Activated T-cell treated with anti-CD3 and anti-CD28 coated beads, Interleukin-2, amount 50 U/mL, for 1 hour (primary cell): ENCODE data around the gene RCOR1.
"Not testable (repeated sequence)": the region's sequence is repeated elsewhere in the genome, so short reads cannot be mapped to it uniquely, and the experiment has no call there.

ENCODE experiments used
- DNase-seq: peaks from one replicate; pipeline ENCODE4 v3.0.0-alpha.2; 2020

RCOR1 gene

GRCh38 chr14:102757646-102758045 is 165.2 kb downstream of the RCOR1 start:
- DNase-seq: no peak

GRCh38 chr14:102758087-102758486 is 165.6 kb downstream of the RCOR1 start:
- no peak for DNase-seq

GRCh38 chr14:102759456-102760187 is 167.2 kb downstream of the RCOR1 start:
- DNase-seq: no peak

GRCh38 chr14:102760496-102761193 is 168.2 kb downstream of the RCOR1 start:
- DNase-seq: no peak

- DNase-seq: no peak
Observed at GRCh38 chr14:102761206-102761605, 168.8 kb downstream of the RCOR1 start.

- DNase-seq: no peak
Observed at GRCh38 chr14:102764220-102764671, 171.8 kb downstream of the RCOR1 start.

GRCh38 chr14:102765770-102766169 is 173.3 kb downstream of the RCOR1 start:
- not testable (repeated sequence) for DNase-seq

GRCh38 chr14:102768223-102769048 is 176.0 kb downstream of the RCOR1 start:
- no peak for DNase-seq

- DNase-seq: no peak
Observed at GRCh38 chr14:102769049-102769327, 176.5 kb downstream of the RCOR1 start.

- DNase-seq: no peak
Observed at GRCh38 chr14:102770147-102771123, 178.0 kb downstream of the RCOR1 start.

- DNase-seq: no peak
Observed at GRCh38 chr14:102771144-102771543, 178.7 kb downstream of the RCOR1 start.

- no peak for DNase-seq
Observed at GRCh38 chr14:102772781-102773570, 180.5 kb downstream of the RCOR1 start.

- peak; percentile 68 for DNase-seq
Observed at GRCh38 chr14:102774391-102775153, 182.1 kb downstream of the RCOR1 start.

- DNase-seq: peak; percentile 25
Observed at GRCh38 chr14:102775855-102776760, 183.7 kb downstream of the RCOR1 start.

- peak; percentile 89 for DNase-seq
Observed at GRCh38 chr14:102776761-102777710, 184.6 kb downstream of the RCOR1 start, which contains the start of gene TRAF3. TSS of gene TRAF3 (plus strand) at chr14:102777449. CDS start at chr14:102870202, 92,753 bp downstream.

- no peak for DNase-seq
Observed at GRCh38 chr14:102777711-102778337, 185.4 kb downstream of the RCOR1 start.

- DNase-seq: no peak
Observed at GRCh38 chr14:102778338-102779083, 186.1 kb downstream of the RCOR1 start.
